Measurements from ENCODE around the gene DNAJC12.

DNA sequence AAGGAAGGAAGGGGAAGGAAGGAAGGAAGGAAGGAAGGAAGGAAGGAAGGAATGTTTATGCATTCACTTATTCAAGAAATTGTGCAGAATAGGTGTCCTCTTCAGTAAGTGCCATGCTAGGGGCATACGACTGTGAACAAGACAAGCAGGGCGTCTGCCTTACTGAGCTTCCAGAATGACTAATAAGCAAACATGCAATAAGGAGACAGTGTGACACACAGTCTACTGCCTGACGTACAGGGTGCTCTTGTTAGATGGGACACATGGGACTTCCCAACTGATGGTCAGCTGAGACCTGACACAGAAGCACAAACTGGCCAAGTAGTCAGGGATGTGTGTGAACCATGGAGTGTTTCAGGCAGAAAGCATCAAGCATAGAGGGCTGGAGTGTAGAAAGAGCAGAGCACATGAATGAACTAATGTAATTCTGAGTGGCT is 18.2 kb downstream of the DNAJC12 start:
- TF ChIP-seq POLR2A (IDR thresholded peaks at IDR 0.05) = no peak
- TF ChIP-seq, protein P1, sequence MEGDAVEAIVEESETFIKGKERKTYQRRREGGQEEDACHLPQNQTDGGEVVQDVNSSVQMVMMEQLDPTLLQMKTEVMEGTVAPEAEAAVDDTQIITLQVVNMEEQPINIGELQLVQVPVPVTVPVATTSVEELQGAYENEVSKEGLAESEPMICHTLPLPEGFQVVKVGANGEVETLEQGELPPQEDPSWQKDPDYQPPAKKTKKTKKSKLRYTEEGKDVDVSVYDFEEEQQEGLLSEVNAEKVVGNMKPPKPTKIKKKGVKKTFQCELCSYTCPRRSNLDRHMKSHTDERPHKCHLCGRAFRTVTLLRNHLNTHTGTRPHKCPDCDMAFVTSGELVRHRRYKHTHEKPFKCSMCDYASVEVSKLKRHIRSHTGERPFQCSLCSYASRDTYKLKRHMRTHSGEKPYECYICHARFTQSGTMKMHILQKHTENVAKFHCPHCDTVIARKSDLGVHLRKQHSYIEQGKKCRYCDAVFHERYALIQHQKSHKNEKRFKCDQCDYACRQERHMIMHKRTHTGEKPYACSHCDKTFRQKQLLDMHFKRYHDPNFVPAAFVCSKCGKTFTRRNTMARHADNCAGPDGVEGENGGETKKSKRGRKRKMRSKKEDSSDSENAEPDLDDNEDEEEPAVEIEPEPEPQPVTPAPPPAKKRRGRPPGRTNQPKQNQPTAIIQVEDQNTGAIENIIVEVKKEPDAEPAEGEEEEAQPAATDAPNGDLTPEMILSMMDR (IDR thresholded peaks at IDR 0.05 in 4 of 5, conservative IDR thresholded peaks at IDR 0.05 in 1 of 5) = no peak
